H4 (cell line): ENCODE measurements around the gene ABCA2. TPM values are rescaled to one million over a fixed set of nuclear protein-coding genes. Genes with fewer than 3 reads are reported as not detected.
"Not testable (repeated sequence)": the region's sequence is repeated elsewhere in the genome, so short reads cannot be mapped to it uniquely, and the experiment has no call there.

Experiments used
- DNase-seq: peaks from one replicate; pipeline ENCODE4 v3.0.0-alpha.2; 2015; ENCODE audit warnings: low spot score
- total RNA-seq: library from RNA; depleted of rRNA; stranded (reverse); fragments of >200 nt; shearing (Covaris generic); gene quantifications from 2 replicates; pipeline ENCODE4 v1.2.3, GENCODE V29; 2014

The ABCA2 gene
- total RNA-seq, 1 experiment from 2014 or later = 4.9 TPM

DNA sequence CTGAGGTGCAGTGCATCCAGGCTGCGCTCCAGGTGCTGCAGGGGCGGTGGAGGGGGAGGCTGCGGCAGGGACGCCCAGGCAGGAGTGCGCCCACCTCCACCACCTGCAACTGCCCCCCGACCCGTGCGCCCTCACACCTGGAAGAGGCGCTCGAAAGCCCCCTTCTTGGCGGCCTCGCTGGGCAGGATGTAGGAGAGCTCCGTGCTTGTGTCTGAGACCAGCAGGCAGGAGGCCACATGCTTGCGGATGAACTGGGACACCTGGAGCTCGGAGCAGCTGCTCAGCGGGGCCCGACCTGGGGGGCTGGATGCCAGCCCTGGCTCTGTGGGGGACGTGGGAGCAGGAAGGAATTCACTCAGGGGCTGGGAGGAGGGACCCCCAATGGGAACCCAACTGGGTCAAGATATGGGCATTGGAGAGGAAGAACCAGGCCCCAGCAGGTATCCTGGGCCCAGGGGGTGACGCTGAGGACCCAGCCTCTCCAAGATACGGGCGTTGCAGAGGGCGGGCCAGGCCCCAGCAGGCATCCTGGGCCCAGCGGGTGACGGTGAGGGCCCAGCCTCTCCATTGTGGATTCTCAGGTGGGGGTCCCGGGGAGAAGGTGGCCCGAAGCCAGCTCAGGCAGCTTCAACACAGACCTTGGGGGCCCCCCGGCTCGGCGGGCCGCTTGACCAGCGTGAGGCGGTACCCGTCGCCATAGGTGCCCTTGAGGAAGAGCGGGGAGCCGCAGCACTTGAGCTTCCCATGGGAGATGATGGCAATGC lies 13.1 kb downstream of the ABCA2 start:
- no peak for DNase-seq

DNA sequence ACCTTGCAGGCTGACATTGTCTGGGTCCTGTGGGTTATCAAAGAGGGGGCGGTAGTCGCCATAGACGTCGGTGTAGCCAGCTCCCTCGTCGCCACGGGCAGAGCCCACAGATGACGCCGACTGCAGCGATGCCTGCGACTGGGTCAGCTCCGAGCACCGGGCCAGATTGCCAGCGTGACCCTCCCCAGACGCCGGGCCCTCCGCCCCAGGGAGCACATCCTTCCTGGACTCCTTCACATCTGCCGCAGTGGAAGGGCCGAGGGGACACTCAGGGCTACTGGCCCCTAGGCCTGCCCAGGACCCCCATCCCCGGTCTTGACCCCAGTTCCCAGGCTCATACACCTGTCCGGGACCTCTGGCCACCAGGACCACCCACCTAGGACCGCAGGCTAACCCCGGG lies 13.9 kb downstream of the ABCA2 start:
- no peak for DNase-seq

DNA sequence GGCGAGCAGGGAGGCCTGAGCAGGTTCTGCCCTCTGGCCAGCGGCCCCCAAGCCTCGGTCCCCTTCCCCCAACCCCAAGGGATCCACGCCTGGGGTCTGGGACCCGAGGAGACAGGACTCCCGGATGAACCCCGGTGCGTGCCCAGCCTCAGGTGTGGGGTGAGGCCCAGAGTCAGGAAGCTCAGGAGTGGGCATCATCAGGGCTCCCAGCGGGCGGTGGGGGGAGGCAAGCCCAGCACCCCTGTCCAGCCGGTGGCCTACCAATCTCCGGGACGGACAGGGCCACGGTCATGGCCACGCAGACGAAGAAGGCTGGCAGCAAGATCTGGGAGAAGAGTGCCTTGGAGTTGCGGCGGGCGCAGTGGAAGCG lies 14.5 kb downstream of the ABCA2 start:
- no peak for DNase-seq

DNA sequence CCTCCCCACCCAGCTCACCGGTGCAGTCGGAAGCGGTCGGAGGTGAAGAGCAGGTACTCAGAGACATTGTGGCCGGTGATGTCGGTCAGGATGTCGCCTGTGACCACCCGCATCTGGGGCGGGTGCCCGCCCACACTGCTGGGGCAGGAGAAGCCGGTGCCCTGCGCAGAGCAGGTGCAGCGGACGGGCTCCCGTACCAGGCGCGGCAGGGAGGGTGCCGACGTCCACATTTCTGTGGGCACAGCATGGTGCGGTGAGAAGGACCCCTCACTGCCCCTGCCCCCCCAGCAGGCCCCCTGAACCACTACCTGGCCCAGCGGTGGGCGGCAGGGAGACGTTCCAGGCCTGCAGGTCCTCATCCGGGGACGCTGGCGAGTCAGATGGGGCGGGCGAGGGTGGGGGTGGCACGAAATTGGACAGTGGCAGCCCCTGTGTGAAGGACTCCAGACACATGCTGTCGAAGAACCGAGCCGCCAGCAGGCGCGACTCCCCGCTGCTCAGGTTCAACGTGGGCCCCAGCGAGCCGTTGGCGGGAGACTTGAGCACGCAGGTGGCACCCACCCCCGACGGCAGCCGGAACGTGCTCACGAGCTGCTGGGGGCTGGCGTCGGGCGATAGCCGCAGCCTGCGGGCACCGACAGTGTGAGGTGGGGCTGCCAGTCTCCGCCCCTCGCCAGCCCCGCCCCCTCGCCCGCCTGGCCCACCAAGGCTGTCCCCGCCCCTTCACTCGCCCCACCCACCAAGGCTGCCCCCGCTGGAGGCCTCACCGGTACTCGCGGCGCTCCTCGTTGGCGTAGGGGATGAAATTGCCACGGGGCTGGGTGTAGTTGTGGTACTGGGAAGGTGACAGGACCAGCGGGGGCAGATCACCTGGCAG lies 15.1 kb downstream of the ABCA2 start:
- DNase-seq = no peak

DNA sequence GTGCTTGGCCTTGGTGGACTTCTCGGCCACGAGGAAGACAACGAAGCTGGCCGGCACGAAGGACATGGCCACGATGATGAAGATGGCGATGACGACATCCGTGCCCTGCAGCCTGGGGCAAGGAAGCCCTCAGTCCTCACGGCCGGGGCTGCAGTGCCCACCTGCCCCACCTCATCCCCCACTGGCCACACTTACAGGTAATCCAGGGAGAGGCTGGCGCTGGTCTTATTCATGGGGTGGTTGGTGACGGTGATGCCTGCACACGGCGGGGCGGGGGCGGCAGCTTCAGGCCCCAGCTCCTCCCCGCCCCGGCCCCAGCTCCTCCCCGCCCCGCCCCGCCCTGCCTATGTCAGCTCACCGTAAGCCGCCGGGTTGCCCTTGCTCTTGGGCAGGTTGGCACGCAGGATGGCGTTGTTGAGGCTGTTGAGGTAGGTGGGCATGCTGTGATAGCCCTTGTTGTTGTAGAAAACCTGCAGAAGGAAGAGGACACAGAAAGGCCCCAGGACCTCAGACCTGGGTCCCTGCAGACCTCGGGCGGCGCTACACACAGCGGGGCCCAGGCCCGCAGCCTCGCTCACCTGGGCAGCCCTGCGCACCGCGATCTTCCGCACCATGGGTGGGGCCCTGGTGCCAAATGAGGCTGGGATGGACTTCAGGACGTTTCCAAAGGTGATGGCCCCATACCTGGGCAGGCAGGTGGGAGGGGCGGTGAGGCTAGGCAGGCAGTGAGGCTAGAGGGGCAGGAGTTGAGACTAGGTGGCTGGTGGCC lies 15.9 kb downstream of the ABCA2 start:
- no peak for DNase-seq

DNA sequence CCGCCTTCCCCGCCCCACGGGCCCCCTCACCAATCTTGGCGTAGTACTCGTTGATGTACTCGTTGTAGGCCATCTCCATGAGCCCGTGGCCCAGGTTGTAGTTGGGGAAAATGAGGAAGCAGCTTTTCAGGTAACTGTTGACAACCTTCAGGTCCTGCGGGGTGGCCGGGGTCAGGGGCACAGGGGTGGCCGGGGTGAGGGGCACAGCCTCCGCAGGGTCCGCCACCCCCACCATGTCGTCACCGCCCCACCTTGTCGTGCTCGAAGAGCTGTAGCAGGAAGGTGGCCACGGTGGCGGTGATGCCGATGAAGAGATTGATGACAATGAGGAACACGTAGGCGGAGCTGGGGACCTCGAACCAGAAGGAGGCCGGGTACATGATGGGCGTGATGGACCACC lies 16.9 kb downstream of the ABCA2 start:
- no peak for DNase-seq

DNA sequence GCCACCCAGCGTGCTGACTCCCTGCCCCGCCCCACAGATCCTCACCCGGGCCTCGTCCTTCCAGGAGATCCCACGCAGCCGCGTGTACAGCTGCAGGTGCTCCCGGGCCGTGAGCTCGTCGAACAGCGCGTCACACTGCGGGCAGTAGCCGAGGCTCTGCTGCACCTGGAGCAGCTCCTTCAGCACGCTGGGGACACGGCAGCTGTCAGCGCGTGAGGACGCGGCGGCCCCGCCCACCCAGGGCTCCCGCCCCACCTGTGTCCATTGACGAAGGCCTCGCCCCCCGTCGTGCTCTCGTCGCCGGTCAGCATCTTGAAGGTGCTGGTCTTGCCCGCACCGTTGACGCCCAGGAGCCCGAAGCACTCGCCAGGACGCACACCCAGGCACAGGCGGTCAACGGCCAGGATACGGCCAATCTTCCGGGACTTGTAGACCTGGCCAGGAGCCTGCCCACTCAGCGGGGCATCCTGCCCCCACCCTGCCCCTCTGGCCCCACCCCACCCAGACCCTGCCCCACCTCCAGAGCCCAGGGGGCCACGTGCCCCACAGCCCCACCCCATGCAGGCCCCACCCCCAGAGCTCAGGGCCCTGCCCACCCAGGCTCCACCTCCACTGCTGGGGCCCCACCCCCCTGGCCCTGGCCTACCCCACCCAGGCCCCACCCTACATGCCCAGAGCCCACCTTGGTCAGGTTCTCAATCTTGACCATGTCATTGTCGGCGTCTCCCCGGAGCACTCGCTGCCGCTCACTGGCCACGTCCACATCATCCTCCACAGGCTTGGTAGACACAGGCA lies 17.9 kb downstream of the ABCA2 start:
- no peak for DNase-seq

DNA sequence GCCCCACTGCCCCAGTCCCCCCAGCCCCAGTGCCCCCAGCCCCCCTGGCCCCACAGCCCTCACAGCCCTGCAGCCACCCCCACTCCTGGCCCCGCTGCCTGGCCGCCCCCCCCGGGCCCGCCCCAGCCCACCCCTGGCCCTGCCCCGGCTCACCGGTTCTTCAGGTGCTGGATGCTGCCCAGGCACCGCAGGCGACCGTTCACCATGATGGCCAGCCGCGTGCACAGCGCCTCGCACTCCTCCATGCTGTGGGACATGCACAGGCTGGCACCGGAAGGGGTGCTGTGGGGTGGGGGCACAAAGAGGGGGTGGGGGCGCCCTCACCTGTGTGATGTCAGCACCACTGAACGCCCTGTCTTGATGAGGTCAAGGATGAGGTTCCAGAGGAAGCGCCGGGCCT lies 18.8 kb downstream of the ABCA2 start:
- DNase-seq = no peak

DNA sequence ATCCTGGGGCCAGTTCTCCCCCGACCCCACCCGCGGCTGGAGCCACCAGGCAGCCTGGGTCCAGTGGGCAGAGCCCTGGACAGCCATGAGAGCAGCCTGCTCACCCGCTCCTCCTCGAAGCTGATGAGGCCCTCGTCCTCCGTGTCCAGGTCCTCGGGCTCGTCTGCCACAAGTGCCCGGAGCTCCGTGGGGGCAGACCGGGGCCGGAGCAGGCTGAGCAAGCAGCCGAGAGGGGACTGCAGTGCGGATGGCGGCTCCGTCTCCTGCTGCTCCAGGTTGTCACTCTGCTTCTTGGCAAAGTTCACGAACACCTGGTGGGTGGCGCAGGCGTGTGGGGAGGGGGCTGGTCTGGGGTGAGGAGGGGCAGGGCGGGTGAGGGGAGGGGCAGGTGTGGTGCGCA lies 19.7 kb downstream of the ABCA2 start:
- DNase-seq = no peak

DNA sequence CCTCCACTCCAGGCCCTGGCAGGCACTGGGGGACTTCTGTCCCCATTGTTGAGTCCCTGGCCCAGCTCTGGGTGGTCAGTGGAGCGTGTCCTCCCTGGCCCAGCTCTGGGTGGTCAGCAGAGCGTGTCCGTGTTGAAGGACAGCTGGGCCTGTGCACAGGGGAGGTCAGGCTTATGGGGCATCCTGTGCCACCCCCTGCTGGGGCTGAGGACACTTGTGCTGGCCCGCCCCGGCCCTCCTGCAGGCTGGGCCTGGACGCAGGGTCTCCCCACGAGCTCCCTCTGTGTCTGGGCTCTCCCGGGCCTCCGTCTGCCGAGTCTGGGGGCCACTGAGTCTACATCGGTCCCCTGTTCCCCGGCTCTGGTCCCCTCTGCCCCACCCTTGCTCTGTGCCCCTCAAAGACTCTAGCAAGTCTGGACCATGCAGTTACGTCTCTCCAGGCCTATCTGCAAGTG lies 20.2 kb downstream of the ABCA2 start:
- DNase-seq = no peak

DNA sequence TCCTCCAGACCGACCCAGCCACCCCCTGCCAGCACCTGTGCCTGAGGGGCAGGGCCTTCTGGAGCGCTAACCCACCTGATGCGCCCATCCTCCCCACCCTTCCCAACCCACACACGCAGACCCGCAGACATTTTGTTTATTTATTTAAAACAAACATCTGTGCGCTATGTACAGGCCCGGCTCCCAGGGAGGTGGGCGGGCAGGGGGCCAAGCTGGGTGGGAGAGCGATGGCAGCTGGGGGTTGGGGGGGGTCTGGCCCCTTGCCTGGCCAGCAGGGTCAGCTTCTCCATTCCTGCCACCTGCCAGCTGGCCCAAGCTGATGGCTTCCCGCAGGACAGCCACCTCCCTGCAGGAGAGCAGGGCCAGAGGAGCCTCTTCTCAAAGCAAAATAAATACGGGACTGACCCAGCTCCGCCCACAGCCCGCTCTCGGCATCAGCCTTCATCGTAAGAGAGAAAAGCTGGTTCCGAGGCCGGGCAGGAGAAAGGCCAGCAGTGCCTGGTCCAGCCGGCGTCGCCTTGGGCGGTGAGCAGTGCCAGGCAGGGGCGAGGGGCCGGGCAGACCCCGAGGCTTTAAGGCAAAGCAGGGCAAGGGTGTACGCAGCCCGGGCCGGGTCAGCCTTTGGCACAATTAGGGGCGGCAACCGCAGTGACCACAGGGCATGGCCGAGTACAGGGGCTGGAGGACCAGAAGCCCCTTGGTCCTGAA lies 20.8 kb downstream of the ABCA2 start:
- DNase-seq = peak; percentile 44

DNA sequence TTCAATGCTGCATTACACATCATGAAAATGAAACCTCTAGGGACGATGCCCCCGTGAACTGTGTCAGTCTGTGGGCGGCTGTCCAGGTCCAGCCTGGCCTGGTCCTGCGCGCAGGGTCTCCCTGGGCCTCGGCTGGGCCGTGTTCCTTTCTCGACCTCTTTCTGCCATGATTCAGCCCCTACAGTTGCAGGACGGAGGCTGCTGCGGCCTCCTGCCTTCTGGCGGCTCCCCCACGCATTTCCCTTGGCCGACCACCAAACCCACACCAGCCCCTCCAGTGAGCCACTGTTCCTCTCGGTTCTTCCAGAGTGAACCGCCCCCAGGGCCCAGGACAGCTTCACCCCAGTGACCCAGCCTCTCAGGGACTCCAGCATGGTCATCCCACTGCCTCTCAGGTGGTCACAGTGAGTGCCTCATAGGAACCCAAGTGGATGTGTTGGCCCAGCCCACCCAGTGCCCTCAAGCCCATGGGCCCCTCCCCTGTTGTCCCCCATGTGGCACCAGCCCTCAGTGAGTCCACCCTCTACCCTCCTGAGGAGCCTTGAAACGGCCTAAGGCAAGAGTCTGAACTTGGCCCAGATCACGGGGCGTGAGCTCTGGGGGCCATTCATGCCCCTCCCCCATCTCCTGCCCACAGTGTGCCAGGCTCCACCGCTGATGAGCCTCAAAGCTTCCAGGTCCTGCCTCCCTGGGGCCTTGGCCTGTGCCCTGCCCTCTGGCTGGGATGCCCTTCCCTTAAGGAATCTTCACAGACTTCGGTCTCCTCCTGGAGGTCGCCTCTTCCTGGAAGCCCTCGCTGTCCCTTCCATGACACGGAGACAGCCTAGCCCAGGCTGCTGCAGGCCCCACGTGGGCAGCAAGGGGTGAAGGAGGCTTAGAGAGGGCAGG lies 21.7 kb downstream of the ABCA2 start:
- no peak for DNase-seq

DNA sequence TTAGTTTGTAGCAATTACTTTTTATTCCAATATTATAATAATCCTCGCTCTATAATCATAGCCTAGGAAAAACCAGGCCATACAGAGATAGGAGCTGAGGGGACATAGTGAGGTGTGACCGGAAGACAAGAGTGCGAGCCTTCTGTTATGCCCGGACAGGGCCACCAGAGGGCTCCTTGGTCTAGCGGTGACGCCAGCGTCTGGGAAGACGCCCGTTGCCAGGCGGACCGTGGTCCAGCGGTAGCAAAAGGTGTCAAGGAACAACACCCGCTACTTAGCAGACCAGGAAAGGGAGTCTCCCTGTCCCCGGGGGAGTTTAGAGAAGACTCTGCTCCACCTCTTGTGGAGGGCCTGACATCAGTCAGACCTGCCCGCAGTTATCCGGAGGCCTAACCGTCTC lies 23.8 kb downstream of the ABCA2 start:
- not testable (repeated sequence) for DNase-seq

DNA sequence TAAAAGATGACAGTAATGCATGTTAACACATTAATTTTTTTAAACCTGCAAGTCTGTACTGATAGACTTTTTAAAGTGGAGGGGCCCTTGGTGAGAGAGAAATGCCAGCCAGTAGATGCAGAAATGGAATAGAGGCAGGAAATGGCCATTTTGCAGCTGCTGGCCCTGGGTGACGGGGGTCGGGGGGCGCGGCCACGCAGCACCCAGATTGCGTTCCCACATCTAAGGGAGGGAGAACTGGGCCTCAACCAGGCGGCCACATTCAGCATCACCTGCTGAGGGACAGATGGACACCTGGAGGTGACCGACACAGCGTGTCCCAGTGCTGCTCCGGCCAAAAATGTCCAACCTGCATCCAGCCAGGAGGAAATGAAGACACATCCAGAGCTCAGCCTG lies 25.4 kb downstream of the ABCA2 start:
- no peak for DNase-seq

DNA sequence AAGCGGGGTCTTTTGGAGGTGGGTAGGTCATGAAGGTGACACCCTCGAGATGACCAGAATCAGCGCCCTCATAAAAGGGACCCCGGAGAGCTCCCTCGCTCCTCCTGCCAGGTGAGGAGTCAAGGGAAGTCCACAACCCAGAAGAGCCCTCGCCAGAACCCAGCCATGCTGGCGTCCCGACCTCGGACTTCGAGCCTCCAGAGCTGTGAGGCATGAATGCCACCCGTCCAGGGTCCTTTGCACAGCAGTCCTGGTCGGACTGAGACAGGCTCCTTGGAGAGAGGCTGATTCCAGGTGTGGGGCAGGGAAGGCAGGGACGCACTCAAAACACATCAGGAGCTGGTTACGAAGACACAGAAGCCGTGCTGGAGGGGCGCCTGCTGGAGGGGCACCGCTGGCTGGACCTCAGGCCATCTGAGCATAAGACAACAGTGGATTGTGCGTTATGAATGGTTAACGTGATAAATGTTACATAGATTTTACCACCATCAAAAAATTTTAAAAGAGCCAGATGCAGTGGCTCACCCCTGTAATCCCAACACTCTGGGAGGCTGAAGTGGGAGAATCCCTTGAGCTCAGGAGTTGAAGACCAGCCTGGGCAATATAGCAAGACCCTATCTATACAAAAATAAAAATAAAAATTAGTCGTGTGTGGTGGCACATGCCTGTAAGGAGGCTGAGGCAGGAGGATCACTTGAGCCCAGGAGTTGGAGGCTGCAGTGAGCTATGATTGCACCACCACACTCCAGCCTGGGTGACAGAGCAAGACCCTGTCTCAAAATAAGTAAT lies 26.0 kb downstream of the ABCA2 start:
- no peak for DNase-seq

DNA sequence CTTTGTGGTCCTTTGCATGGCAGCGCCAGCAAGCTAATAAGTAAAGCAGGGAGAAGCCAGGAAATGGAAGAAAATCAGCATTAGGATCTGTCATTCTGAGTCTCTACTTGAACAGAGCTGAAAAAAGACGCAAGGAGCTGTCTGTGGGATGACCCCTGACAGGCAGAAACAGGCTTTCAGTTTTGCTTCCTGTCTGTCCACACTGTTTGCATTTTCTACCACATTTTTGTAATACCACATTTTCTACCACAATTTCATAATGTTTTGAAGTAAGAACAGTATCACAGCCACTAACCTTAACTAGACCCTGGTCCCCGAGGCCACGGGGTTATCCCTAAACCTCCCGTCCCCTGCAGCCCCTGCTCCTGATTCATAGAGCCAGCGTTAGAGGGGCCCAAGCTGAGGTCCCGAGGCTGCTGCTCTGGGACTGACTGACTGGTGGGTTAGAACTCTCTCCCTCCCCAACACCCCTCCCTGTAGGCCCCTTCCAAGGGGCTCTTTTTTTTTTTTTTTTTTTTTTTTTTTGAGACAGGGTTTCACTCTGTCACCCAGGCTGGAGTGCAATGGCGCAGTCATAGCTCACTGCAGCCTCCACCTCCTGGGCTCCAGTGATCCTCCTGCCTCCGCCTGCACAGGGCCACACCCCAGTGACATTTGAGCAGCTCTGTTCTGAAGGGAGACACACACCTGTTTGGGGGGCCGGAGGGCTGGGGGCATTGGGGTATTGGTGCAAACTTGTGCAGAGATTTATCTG lies 27.7 kb downstream of the ABCA2 start:
- no peak for DNase-seq

DNA sequence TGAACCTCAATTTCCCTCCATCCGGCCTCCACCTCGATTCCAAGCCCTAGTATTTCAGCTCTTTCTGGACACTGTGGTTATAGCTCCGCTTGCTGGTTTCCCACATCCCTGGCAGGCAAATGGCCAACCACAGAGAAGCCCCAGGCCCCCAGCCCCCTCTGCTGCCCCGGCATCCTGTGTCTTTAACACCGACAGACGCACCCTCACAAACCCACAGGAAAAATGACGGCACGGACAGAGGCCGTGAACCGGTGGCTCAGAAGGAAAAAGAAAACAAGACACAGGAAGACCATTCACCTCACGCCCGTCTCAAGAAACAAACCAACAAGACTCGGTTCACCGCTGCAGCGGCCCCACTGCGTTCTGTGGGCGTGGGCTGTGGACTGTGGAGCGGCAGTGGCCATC lies 30.2 kb downstream of the ABCA2 start:
- DNase-seq = no peak

DNA sequence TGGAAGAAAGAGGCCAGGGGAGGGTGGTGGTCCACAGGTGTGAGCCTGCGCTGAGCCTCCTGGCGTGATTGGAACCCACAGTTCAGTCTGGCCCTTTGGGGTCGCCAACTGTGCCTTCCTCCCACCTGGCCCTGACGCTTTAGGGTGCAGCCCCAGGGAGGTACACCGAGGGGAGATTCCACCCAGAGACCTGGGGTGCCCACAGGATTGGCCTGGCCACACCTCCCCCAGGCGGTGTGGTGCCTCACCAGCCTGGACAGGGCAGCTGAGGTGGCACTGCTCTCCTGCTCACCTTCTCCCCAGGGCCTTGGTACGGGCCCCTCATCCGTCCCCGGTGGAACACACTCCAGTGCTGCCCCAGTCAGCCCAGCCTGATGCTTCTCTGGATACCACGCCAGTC lies 30.7 kb downstream of the ABCA2 start:
- DNase-seq = no peak
